Psoas muscle (tissue), 8 donors: ENCODE results near the gene EML4. TPM values are rescaled to one million over a fixed set of nuclear protein-coding genes. Genes with fewer than 3 reads are reported as not detected.

Source experiments
- ATAC-seq, 4 donors: fragments of 200-7000 bp; cut with Tn5 transposase; one replicate each; pipeline ENCODE4 v1.9.1; 2020; ENCODE audit warnings: moderate library complexity in 3 of 4, mild to moderate bottlenecking in 2 of 4
- DNase-seq, 2 donors: peaks; one replicate each; pipeline ENCODE4 v3.0.0-alpha.2; 2020
- H3K27ac ChIP-seq: fragments of 200-600 bp; one replicate; pipeline ENCODE4 v1.8.0; 2022
- H3K27me3 ChIP-seq, 3 donors: fragments of 200-600 bp in 1 of 3; one replicate each; pipeline versions ENCODE4 v1.6.1 to v1.8.0; 2013 to 2022; ENCODE audit warnings: low read length in 2 of 3, mild to moderate bottlenecking in 2 of 3, moderate library complexity in 1 of 3; ENCODE audit not compliant: insufficient read depth in 3 of 3
- H3K36me3 ChIP-seq, 2 donors: fragments of 200-600 bp in 1 of 2; one replicate each; pipeline versions ENCODE4 v1.6.1 to v1.8.0; 2013 to 2022; ENCODE audit warnings: low read depth in 1 of 2, mild to moderate bottlenecking in 1 of 2, moderate library complexity in 1 of 2; ENCODE audit not compliant: insufficient read depth in 1 of 2
- H3K4me1 ChIP-seq: fragments of 200-600 bp; one replicate; pipeline ENCODE4 v1.8.0; 2022
- H3K4me3 ChIP-seq: fragments of 200-600 bp; one replicate; pipeline ENCODE4 v1.8.0; 2022; ENCODE audit warnings: mild to moderate bottlenecking
- H3K9me3 ChIP-seq: fragments of 200-600 bp; one replicate; pipeline ENCODE4 v1.8.0; 2022
- CTCF ChIP-seq: fragments of 200-600 bp; IDR thresholded peaks from one replicate; pipeline ENCODE4 v1.8.0; 2022; ENCODE audit warnings: antibody characterized with exemption
- WGBS, 3 donors: extraction: QIAGEN DNeasy Blood & Tissue Kit; methylation state at CpG; one replicate each; pipeline versions ENCODE4 v1.1.6 to v1.1.7; 2013; 5-methylcytosine and 5-hydroxymethylcytosine counted together
- intact Hi-C, 2 donors: fragments of 100-400 bp; cut with DNase I; formaldehyde crosslinking; loops; one replicate each; pipeline versions ENCODE4 v1.11.0 to v1.14.2; 2022
- polyA plus RNA-seq, 3 donors: library from polyadenylated mRNA; stranded (reverse); fragments of 200-250 nt; gene quantifications; one replicate each; pipeline ENCODE4 v1.2.3, GENCODE V29; 2013
- total RNA-seq, 4 donors: library from RNA; stranded (reverse); fragmentation: NEBNext Ultra II Directional in 2 of 4; extraction: Animal tissue kit (Norgen Biotek cat#: 25700) in 2 of 4; gene quantifications; one replicate each; pipeline versions ENCODE4 v1.2.1 to v1.2.4, GENCODE V29; 2021 to 2023
- donor health status: healthy with polysubstance abuse.
- donor health status: DM: no; HTN: no; CAD: no; lungs with moderate emphysema.
- donor health status: Bipolar disorder and iron deficiency.
- donor health status: healthy.
- donor health status: DM: yes; HTN: yes; CAD: no.
- donor health status: DM: no; HTN: no; CAD: no.
- donor health status: DM: no; HTN: no; CAD: no.
- donor health status: DM: yes; HTN: yes; CAD: no.

EML4 gene
- total and polyA plus RNA-seq, 7 donors, result 2.7 to 8.9 (median 5.0) TPM

GRCh38 chr2:42192652-42193566 is 23.8 kb downstream of the EML4 start:
- Histone ChIP-seq H3K36me3 (no peaks in the 10 kb centered on the region), H3K4me3 (no peak overlapping the region), H3K9me3 (no peaks in the 10 kb centered on the region), H3K27me3 (no peaks in the 10 kb centered on the region), H3K27ac (no peak overlapping the region), H3K4me1 (no peaks in the 10 kb centered on the region)
- intact Hi-C loops, result no loop called here
- ATAC-seq (no peak), DNase-seq (no peak)
- no peak for TF ChIP-seq CTCF
- 73 to 79% (median 74%) methylated on average over 3 of the region's 3 CpGs for WGBS, 3 donors

- H3K27ac ChIP-seq, result no peak overlapping the region
- no peak overlapping the region for H3K4me3 ChIP-seq
- H3K9me3 ChIP-seq, result no peaks in the 10 kb centered on the region
- DNase-seq, result no peak
- intact Hi-C loops, result no loop called here
- no peak for TF ChIP-seq CTCF
- H3K36me3 ChIP-seq, result no peaks in the 10 kb centered on the region
- no peaks in the 10 kb centered on the region for H3K4me1 ChIP-seq
- no peaks in the 10 kb centered on the region for H3K27me3 ChIP-seq
- no peak for ATAC-seq
Measured at GRCh38 chr2:42193722-42194187, 24.6 kb downstream of the EML4 start.

GRCh38 chr2:42194428-42194827 is 25.3 kb downstream of the EML4 start:
- no peaks in the 10 kb centered on the region for H3K9me3 ChIP-seq
- H3K27me3 ChIP-seq, result no peaks in the 10 kb centered on the region
- H3K4me1 ChIP-seq, result no peaks in the 10 kb centered on the region
- DNase-seq (no peak), ATAC-seq (no peak)
- H3K36me3 ChIP-seq, result no peaks in the 10 kb centered on the region
- H3K27ac ChIP-seq, result no peak overlapping the region
- intact Hi-C loops, result no loop called here
- no peak overlapping the region for H3K4me3 ChIP-seq
- TF ChIP-seq CTCF, result no peak
- WGBS, 3 donors, result 96 to 98% (median 97%) methylated on average over 4 of the region's 4 CpGs

GRCh38 chr2:42195559-42195958 is 26.4 kb downstream of the EML4 start:
- no peak overlapping the region for H3K4me3 ChIP-seq
- intact Hi-C loops, result loop anchor here in 1 of 2 donors (5.0 kb wide), 1 partner anchor 98 kb away; no protein-coding TSS in a partner anchor
- ATAC-seq (no peak), DNase-seq (no peak)
- H3K27me3 ChIP-seq, result no peaks in the 10 kb centered on the region
- H3K27ac ChIP-seq, result no peak overlapping the region
- no peaks in the 10 kb centered on the region for H3K4me1 ChIP-seq
- no peaks in the 10 kb centered on the region for H3K36me3 ChIP-seq
- no peak for TF ChIP-seq CTCF
- no peaks in the 10 kb centered on the region for H3K9me3 ChIP-seq

GRCh38 chr2:42196070-42196402 is 26.9 kb downstream of the EML4 start:
- Histone ChIP-seq H3K27me3 (no peaks in the 10 kb centered on the region), H3K4me3 (no peak overlapping the region), H3K9me3 (no peaks in the 10 kb centered on the region), H3K27ac (no peak overlapping the region), H3K4me1 (no peaks in the 10 kb centered on the region), H3K36me3 (no peaks in the 10 kb centered on the region)
- DNase-seq (no peak), ATAC-seq (no peak)
- intact Hi-C loops, result loop anchor here in 1 of 2 donors (5.0 kb wide), 1 partner anchor 99 kb away; no protein-coding TSS in a partner anchor
- 93 to 98% (median 98%) methylated on average over 2 of the region's 2 CpGs for WGBS, 3 donors
- TF ChIP-seq CTCF, result no peak
